ENCODE measurements around the gene ELAPOR1.

ELAPOR1 gene

DNA sequence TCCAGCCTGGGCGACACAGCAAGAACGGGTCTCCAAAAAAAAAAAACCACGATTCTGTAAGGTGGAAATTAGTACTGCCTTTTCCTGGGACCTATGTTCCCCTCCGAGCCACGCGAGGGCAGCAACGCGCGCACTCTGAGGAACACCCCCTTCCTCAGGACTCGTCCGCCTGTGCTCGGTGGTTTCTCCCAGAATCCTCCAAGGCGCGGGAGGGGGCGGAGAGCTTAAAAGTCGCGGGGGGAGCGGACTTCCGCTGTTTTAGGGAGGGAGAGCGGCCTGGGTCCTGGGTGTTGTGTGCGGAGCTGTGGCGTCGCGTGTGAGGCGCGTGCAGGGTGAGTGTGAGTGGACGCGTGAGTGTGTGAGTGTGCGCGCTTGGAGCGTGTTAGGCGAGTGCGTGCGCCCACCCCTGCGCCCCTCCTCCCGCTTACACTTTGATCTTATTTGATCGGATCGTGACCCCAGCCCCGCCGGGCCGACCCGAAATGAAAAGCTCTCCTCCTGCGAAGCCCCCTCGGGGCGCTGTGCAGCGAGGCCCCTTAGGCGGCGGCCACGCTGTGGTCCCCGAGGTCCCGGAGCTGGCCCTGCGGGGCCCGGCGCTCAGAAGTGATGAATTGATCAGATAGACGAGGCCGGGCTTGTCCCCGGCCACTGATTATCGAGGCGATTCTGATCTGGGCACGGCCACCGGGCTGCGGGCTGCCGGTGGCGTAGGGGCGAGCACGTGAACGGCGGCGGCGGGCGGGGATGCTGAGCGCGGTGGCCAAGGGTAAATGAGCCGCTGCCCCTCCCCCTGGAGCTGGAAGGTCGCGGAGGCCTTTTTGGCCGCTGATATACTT, 13.8 kb upstream of the ELAPOR1 start:
- DNase-seq, result peak; percentile 59

DNA sequence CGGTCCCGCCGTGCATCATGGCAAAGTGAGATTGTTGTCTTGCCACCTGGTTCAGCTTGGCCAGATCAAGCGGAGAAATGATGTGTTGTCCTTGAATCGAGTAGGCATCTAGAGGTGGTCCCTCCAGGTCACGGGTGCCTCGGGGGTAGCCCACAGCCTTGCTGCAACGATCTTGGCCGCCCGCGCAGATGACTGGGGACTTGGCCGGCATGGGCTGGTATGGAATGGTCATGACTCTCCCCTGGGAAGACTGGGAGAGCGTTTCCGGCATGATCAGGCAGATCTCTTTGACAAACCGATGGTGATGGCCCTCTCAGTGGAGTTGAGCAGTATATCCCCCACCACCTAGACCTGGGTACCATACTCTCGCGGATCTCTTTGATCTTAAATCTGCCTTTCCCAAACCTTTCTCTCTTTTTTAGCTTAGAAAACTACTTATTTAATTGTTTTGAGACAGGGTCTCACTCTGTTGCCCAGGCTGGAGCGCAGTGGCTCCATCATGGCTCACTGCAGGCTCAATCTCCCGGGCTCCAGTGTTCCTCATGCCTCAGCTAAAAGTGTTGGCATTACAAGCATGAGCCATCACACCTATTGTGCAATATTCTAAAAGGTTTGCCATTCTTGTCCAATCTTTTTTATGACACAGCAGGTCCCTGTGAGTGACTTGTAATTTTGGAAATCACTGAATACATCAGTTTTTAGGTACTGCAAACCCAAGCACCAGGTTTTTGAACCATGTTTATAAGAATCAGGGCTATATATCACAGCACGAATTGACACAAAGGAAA, 9.4 kb upstream of the ELAPOR1 start:
- DNase-seq, result no peak

DNA sequence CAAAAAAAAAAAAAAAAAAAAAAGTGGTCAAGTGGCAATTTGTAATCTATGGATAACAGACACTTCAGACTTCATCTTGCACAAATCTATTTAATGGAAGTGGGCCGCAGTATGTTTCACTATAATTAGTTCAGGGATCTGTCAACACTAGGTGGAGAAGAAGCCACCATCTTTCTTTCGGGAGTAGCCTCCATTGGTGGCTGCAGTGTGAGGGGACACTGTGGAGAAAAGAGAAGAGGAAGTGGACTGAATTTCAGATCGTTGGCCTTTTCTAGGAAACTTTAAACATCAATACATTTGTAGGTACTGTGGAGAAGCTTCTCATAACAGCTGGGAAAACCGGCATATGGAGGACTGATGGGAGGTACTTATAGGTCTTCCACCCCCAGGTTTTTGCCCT, 8.0 kb upstream of the ELAPOR1 start:
- DNase-seq, result no peak

DNA sequence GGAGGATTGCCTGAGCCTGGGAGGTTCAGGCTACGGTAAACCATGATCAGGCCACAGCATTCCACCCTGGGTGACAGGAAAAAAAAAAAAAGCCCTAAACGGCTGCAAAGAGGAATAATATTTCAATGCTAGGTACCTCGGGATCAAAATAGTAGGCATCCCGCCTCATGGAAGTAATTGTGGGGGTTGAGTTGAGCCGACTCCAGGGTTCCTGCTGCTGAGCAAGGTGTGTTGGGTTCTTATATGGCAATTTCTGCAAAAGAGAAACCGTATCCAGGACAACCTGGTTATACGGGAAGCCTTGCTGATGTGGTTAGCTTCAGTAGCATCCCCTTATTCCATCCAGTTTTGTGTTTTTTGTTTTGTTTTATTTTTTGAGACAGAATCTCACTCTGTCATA, 6.1 kb upstream of the ELAPOR1 start:
- no peak for DNase-seq

DNA sequence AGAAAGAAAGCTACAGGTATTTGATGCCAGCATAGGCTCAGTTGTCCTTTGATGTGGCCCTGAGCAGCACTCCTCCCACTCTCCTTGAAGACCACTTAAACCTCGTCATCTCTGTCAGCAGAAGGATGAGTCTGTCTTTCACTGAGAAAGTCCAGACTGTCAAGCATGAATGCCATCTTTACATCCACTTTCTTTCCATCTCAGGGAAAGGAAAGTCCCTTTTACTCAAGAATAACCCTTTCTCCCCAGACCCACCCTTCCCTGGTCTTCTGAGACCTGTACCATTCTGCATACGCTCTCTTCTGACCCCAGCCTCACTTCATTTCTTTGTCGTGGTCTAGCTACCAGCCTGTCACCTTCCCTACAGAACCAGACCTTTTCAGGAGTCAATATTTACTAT, 4.0 kb upstream of the ELAPOR1 start:
- DNase-seq, result no peak

DNA sequence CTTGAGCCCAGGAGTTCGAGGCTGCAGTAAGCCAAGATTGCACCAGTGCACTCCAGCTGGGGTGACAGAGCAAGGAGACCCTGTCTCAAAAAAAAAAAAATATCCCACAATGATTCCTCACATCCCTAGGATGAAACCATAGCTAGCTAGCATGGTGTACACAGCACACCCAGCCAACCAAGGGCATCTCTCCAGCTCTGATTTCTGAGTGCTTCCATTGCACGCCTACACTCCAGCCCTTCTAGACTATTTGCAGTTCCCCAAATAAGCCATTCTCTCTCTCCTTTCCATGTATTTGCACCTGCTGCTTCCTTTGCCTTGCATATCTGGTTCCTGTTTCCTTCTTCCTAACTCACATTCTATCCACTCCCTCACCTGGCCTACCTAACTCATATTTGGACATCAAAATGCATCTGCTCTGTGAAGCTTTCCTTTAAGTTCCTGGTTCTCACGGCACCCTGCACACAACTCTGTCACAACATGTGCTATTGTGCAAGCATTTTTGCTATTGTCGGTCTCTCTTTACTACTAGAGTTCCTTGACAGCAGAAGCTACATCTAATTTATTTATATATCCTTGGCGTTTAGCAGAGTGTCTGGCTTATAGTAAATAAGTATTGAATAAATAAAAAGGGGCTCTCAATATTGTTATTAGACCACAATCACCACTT, 2.4 kb upstream of the ELAPOR1 start:
- no peak for DNase-seq

DNA sequence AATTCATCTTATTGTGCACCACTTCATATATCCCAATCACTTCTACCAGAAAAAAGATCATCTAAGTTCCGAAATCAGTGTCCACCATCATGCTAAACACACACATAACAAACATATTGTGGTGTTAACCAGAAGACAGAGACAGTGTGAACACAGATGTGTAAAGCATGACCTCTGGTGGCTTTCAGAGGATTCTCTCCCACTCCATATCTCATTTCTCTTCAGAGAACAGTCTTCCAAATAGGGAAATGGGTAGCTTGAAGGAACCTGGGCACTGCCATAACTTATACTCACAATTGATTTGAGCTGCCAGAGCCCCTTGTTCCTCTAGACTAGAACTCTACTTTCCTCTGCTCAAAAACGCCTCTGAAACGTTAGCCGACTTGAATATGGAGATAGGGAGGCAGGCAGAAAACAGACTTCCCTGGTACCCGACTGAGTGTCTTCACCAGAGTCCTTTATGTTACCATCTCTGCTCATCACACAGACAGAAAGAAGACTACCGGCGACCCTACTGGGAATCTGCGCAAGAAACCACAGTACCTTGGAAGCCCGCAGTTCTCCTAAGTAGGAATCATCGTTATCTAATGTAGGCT, 1.8 kb upstream of the ELAPOR1 start:
- no peak for DNase-seq

DNA sequence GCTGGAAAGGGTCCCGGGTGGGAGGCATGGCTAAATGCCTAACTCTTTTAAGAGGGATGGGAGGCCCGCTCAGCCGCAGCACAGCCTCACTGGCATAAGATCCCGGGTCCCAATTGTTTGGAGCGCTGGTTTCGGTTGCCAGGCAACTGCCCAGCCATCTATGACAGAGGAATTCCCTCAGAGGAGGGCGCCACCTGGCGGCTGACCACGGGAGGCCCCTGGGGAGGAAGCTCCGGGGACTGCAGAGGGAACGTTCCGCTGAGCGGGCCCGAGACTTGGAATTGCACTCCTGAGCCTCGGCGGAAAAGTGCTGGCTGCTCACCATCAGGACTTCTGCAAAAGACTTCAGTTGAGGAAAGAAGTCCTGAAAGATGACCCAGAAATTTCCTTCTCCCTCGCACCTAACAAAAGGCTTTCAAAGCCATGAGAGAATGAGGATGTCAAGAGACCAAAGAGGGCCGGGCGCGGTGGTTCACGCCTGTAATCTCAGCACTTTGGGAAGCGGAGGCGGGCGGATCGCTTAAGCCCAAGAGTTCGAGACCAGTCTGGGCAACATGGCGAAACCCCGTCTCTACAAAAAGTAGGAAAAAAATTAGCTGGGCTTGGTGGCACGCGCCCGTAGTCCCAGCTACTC, 1.1 kb upstream of the ELAPOR1 start:
- DNase-seq, result peak; percentile 67

DNA sequence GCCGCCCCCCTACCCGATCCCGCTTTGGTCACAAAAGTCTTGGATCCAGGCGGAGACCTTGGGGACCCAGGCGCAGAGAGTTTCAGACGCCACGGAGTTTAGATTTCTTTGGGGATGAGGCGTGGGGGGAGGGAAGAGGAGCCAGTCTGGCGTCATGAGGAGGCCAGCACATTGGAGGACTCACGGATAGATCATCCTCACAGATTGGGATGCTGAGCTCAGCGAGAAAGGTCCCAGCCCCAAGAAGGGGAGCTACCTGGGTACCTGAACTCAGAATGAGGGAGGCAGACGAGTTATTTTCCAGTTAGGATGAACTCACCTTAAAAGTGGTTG, 393 bp downstream of the ELAPOR1 start:
- no peak for DNase-seq

DNA sequence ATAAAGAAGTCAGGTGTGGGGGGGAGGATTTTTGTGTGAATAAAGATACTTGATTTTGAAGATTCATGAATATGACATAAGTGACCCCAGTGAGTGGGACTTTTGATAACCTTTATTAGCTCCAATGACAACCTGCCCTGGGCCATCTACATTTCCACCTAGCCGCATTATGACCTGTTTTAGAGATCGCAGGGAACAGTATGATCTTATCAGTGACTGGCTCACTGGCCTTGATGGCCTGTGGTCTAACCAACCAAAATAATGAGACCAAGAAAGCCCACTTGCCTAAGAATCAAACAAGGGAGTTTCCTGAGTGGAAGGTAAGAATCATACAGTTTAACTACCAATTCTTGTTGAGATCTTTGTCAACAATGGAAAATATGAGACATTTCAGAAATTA, 1.8 kb downstream of the ELAPOR1 start:
- no peak for DNase-seq

DNA sequence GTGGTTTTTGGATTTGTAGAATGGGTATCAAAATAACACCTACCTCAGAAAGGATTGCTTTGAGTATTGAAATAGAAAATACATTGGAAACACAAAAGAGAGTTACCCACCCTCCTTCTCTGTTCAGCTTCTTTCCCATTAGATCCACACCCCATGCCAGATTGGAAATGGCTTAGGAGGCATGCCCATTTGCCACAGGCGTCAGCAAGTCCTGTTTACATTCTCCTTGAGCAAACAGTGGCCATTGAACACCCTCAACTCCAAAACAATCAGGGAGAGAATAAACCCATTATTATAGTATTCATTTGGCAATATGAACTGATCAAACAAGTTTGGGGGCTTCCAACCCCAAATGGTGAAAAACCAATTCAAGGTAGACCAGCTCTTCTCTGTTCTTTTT, 2.4 kb downstream of the ELAPOR1 start:
- DNase-seq, result no peak

DNA sequence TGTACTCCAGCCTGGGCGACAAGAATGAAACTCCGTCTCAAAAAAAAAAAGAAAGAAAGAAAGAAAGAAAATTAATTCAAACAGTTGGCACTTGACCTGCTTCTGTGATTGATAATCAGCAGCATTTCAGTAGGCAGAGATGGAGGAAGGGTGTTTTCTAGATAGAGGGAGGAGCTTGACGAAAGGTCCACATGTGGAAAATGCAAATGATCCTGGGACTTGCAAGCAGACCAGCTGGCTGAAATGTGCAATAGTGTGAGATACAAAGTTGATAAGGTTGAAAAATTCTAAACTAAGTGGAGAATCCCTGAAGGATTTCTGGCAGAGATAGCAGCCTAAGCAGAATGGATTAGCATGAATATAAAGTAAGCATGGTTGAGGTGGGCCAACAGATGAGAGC, 4.2 kb downstream of the ELAPOR1 start:
- no peak for DNase-seq

DNA sequence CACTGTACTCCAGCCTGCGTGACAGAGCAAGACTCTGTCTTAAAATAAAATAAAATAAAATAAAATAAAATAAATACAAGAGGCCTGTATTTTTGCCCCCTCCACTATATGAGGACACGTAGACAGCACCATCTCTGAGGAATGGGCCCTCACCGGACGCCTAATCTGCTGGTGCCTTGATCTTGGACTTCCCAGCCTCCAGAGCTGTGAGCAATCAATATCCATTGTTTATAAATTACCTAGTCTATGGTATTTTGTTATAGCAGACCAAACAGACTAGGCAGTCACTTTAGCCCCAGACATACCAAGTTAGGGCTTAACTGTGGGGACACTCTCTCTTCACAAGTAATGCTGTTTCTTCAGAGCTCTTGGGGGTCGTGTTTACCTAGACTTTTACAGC, 6.4 kb downstream of the ELAPOR1 start:
- no peak for DNase-seq

DNA sequence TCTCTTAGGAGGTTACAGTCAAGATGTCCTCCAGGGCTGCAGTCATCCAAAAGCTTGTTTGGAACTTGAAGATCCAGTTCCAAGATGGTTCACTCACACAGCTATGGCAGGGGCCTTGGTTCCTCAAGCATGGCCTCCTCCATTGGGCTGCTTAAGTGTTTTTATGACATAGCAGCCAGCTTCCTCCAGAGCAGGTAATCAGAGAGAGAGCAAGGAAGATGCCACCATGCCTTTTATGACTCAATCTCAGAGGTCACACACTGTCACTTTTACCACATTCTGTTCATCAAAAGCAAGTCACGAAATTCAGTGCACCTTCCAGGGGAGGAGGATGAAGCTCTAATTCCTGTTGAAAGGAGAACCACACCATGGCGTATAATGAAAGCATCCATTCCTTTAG, 17.1 kb downstream of the ELAPOR1 start:
- DNase-seq, result no peak

DNA sequence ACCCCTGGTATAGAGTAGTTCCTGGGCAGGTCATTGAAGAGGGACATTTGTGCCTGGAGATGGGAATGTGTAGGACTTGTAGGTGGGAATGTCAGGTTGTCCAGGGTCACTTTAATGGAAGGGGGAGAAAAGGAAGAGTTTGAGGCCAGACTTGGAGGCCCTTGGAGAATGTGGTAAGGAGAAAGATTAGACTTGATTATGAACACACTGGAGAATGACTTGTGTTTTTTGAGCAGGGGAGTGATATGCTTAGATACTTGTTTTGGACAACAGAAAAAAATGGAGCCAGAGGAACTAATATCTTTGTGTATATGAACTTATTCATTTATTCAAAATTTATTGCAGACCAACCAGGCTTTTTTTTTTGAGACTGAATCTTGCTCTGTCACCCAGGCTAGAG, 17.9 kb downstream of the ELAPOR1 start:
- DNase-seq, result no peak

DNA sequence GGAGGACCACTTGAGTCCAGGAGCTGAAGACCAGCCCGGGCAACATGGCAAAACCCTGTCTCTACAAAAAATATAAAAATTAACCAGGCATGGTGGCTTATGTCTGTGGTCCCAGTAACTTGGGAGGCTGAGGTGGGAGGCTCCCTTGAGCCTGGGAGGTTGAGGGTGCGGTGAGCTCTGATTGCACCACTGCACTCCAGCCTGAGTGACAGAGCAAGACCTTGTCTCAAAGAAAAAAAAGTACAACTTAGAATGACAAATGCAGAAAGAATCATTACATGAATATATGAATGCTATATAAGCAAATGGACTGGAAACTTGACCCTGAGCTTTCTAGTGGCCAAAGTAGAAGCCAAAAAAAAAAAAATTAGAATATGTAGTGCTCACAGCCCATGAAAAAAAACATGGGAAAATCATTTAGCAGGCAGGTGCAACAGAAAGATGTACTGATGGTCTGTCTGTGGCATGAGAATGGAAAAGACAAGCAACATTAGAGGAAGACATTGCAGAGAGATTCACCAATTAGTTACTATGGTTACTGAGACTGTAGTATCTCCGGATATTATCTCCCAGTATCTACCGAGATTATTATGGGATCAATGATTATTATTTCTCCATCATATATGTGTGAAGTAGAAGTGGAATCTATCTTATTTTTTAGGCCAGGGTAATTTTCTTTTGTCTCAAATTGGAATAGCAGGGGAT, 19.2 kb downstream of the ELAPOR1 start:
- DNase-seq, result no peak

DNA sequence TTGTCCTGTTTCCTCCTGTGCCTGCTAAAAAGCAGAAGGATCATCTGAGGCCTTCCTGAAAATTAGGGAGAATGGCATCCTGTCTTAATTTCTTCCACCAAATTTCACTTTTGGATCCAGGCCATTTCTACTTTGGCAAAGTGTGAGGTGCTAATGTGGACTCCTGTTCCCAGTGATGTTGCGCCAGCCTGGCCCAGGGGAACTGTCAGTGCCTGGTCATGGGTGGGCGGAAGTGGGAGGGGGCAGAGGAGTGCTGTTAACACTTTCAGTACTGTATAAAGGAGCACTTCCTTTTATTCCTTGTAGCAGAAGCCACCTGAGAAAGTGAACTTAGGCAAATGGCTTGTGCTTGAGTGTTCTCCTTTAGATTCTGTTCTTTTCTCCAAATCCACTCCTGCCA, 19.9 kb downstream of the ELAPOR1 start:
- no peak for DNase-seq

DNA sequence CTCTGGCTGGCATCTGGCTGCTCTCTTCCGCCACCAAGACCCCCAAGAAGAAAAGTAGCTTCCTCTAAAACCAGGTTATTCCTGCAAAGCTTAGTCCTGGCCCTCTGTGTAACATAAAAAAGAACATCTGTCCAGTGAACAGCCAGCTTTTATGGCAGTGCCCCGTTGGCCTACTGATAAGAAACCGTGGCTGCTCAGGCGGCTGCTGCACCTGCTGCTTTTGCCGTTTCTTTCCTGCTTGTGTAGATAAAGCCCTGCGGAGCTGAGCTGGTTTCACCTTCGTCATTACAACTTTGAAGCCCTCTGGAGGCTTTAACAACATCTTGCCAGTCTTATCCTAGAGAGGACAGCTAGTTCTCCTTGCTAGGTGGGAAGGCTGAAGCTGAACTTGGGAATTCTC, 20.5 kb downstream of the ELAPOR1 start:
- DNase-seq, result no peak

DNA sequence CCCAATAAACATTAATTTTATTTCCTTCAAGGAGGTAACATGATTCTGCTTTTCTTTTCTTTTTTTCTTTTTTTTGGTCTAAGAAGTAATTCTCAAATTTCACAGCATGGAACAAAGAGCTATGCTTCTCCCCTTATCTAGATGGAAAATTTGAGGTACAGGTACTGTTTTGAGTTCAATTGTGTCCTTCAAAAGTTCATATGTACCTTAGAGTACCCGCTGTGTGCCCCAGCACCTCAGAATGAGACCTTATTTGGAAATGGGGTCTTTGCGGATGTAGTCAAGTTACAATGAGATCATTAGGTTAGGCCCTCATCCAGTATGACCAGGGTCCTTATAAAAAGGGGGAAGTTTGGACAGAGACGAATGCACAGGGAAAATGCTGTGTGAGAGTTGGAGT, 22.0 kb downstream of the ELAPOR1 start:
- DNase-seq, result no peak

DNA sequence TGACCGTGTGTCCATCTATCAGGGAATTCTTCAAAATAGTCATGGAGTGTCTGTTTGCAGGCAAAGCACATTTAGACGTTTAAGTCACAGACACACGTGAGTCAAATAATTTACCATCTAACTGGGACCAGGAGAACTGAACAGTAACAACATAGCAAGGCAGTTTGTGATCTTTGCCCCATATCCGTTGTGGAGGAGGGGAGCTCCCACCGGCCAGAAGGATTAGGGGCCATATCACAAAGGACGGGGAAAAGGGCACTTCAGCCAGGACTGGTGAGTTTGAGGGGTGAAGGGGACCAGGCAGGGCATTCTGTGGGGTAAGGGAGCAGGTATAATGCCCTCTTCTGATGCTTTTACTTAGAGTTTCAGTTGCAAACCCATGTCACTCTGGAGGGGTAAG, 22.9 kb downstream of the ELAPOR1 start:
- DNase-seq, result no peak

DNA sequence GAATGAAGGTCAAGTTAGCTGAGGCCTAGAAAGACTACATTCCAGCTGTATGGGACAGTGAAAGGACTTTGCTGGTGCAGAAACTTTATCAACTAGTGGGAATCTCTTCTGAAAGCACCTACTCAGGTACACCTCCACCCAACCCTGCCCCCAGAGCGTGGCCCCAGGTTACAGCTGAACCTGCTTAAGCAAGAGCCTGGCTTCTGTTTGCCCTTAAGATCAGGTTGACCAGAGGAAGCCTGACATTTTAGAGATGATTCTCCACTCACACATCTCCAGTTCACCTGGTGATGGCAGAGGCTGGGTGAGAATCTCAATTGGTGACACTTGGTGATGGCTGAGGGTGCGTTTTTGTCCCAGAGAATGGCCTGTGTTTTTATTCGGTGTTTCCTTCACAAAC, 24.0 kb downstream of the ELAPOR1 start:
- no peak for DNase-seq

DNA sequence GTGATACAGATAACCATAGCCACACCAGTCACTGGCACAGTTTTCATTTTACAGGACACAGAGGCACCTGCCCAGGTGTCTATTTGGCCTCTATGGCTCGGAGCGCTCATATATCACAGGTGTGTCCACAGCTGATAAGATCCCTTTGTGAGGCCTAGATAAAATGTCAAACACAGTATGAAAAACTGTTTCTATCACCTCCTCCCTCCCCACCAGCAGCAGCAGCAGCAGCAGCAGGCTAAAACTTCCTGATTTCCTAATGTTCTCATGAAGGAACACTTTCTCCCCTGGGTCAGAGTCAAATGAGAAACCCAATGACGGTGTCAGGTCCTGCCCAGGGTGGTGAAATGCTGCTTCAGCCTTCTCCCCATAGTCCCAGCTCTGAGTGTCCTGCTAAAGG, 24.4 kb downstream of the ELAPOR1 start:
- no peak for DNase-seq

DNA sequence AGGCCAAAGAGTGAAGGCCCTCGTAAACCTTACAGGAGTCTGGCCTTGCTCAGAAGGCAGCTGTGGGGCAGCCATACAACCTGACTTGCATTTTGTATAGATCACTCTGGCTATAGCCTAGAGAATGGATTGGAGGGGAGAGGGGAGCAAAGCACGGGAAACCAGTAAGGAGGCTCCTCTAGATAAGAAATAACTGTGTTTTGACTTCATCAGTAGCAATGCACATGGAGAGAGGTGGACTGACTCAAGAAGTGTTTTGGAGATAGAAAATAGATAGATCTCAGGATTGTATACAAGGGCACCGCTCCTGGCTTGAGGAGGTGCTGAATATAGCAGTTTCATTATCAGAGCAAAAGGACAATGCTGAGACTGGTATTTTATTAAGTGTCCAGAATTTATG, 26.5 kb downstream of the ELAPOR1 start:
- no peak for DNase-seq
